C4-2B (cell line): ENCODE measurements around the gene C14orf119.

Experiments used
- ZFX ChIP-seq: fragments of 450-650 bp; IDR thresholded peaks from 2 replicates; pipeline ENCODE4 v1.6.1; 2017
- TF ChIP-seq, protein P1 (sequence below): fragments of 450-650 bp; conservative IDR thresholded peaks from 2 replicates; pipeline ENCODE4 v1.5.1; 2017; ENCODE audit warnings: mild to moderate bottlenecking

GRCh38 chr14:23054000-23054811 lies 41.1 kb upstream of the C14orf119 start:
- TF ChIP-seq, protein P1, sequence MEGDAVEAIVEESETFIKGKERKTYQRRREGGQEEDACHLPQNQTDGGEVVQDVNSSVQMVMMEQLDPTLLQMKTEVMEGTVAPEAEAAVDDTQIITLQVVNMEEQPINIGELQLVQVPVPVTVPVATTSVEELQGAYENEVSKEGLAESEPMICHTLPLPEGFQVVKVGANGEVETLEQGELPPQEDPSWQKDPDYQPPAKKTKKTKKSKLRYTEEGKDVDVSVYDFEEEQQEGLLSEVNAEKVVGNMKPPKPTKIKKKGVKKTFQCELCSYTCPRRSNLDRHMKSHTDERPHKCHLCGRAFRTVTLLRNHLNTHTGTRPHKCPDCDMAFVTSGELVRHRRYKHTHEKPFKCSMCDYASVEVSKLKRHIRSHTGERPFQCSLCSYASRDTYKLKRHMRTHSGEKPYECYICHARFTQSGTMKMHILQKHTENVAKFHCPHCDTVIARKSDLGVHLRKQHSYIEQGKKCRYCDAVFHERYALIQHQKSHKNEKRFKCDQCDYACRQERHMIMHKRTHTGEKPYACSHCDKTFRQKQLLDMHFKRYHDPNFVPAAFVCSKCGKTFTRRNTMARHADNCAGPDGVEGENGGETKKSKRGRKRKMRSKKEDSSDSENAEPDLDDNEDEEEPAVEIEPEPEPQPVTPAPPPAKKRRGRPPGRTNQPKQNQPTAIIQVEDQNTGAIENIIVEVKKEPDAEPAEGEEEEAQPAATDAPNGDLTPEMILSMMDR = no peak; the same call in 1 of the 2 replicates
- TF ChIP-seq ZFX = no peak
